ENCODE results near the gene PROCR. TPM values are rescaled to one million over a fixed set of nuclear protein-coding genes. Genes with fewer than 3 reads are reported as not detected.
"Not testable (repeated sequence)": the region's sequence is repeated elsewhere in the genome, so short reads cannot be mapped to it uniquely, and the experiment has no call there.

The PROCR gene
- total RNA-seq, 1 experiment from 2014 or later, result 52.0 TPM

DNA sequence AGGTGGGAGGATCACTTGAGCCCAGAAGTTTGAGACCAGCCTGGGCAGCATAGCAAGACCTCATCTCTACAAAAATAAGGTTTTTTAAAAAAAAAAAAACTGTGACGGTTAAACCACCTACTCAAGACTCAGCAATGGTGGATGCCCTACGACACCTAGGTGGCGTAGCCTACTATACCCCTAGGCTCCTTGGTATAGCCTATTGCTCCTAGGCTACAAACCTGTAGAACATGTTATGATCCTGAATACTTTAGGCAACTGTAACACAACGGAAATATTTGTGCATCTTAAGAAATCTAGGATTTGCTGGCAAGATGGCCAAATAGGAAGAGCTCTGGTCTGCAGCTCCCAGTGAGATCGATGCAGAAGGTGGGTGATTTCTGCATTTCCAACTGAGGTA, 11.5 kb upstream of the PROCR start:
- BruUV-seq (replicated peaks); H3K4me2 ChIP-seq (ENCODE audit: low read length); H3K4me3 ChIP-seq (replicated peaks in 1 of 2; ENCODE audit: low read depth in 1 of 2, low read length in 2 of 2); H3K9me2 ChIP-seq (ENCODE audit: insufficient read depth); H3K9me3 ChIP-seq (ENCODE audit: control insufficient read depth in 1 of 2, insufficient read depth in 1 of 2, low read depth in 1 of 2, low read length in 2 of 2); H3K27me3 ChIP-seq (ENCODE audit: insufficient read depth, low read length); RAD21 ChIA-PET (ENCODE audit: low non-redundant PET in 1 of 2, low total read pairs in 2 of 2, uncharacterized antibody in 2 of 2, unreplicated experiment in 2 of 2); ATAC-seq; H3K27ac ChIP-seq (ENCODE audit: low read depth, low read length); H2AFZ ChIP-seq (ENCODE audit: low read depth, low read length, poor library complexity, severe bottlenecking); intact Hi-C loops (cut with micrococcal nuclease); CTCF ChIA-PET; H3K36me3 ChIP-seq (ENCODE audit: control insufficient read depth in 1 of 2, insufficient read depth in 2 of 2, low read length in 2 of 2); H4K20me1 ChIP-seq (ENCODE audit: insufficient read depth); H3K79me2 ChIP-seq (ENCODE audit: insufficient read depth, low read length); H3K9ac ChIP-seq (ENCODE audit: low read length); DNase-seq (ENCODE audit: low read depth, low spot score); H3K4me1 ChIP-seq (ENCODE audit: control insufficient read depth in 1 of 2, insufficient read depth in 2 of 2, low read length in 2 of 2); POLR2A ChIA-PET: not testable (repeated sequence)

DNA sequence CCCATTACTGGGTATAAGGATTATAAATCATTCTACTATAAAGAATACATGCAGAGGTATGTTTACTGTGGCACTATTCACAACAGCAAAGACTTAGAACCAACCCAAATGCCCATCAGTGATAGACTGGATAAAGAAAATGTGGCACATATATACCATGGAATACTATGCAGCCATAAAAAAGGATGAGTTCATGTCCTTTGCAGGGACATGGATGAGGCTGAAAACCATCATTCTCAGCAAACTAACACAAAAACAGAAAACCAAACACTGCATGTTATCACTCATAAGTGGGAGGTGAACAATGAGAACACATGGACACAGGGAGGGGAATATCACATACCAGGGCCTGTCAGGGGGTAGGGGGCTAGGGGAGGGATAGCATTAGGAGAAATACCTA, 7.3 kb upstream of the PROCR start:
- ATAC-seq; CTCF ChIA-PET; H3K79me2 ChIP-seq (ENCODE audit: insufficient read depth, low read length); H3K27ac ChIP-seq (ENCODE audit: low read depth, low read length); BruUV-seq (replicated peaks); H3K4me2 ChIP-seq (ENCODE audit: low read length); POLR2A ChIA-PET; H3K27me3 ChIP-seq (ENCODE audit: insufficient read depth, low read length); H3K9me3 ChIP-seq (ENCODE audit: control insufficient read depth in 1 of 2, insufficient read depth in 1 of 2, low read depth in 1 of 2, low read length in 2 of 2); H3K36me3 ChIP-seq (ENCODE audit: control insufficient read depth in 1 of 2, insufficient read depth in 2 of 2, low read length in 2 of 2); H3K9me2 ChIP-seq (ENCODE audit: insufficient read depth); H3K4me1 ChIP-seq (ENCODE audit: control insufficient read depth in 1 of 2, insufficient read depth in 2 of 2, low read length in 2 of 2); H2AFZ ChIP-seq (ENCODE audit: low read depth, low read length, poor library complexity, severe bottlenecking); H4K20me1 ChIP-seq (ENCODE audit: insufficient read depth); intact Hi-C loops (cut with micrococcal nuclease); H3K9ac ChIP-seq (ENCODE audit: low read length); H3K4me3 ChIP-seq (replicated peaks in 1 of 2; ENCODE audit: low read depth in 1 of 2, low read length in 2 of 2); DNase-seq (ENCODE audit: low read depth, low spot score); RAD21 ChIA-PET (ENCODE audit: low non-redundant PET in 1 of 2, low total read pairs in 2 of 2, uncharacterized antibody in 2 of 2, unreplicated experiment in 2 of 2): not testable (repeated sequence)

DNA sequence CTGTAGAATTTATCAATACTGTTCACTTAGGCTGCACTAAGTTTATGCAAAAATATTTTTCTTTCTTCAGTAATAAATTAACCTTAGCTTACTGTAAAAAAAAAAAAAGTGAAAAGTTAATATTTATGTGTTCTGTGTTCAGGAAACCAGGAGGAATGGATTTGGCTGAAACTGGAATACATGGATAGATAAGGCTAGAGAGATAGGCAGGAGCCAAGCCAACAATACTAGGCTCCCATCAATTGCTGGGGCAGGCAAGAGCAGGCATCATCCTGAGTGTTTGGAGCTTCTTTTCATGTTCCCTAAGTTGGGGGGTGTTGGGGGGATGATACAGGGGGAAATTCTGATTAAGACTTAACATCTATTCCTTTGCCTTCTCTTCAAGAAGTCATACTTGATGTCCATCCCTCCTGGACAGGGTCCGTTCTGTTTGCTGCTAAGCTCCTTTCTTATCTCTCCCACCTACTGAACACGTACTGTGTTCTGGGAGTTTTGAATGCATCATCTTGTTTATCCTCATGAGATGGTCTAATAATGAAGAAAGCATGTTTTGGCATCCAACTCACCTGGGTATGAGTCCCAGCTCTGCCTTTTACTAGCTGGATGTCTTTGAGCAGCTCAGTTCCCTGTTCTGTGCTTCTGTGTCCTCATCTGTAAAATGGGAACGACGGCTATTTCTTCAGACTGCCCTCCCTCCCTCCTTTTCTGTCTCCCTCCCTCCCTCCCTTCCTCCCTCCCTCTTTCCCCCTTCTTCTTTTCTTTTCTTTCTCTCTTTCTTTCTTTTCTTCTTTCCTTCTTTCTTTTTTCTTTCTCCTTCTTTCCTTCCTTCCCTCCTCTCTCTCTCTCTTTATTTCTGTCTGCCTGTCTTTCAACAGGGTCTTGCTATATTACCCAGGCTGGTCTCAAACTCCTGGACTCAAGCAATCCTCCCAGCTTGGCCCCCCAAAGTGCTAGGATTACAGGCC, 6.4 kb upstream of the PROCR start:
- ChIA-PET CTCF (interaction anchor here (1.4 to 2.0 kb wide), 2 partner anchors 19 to 21 kb away, joined by 4 to 8 read pairs; partner anchors contain the start of gene EDEM2), RAD21 (ENCODE audit: low non-redundant PET in 1 of 2, low total read pairs in 2 of 2, uncharacterized antibody in 2 of 2, unreplicated experiment in 2 of 2) (no interaction called here), POLR2A (no interaction called here)
- no peak overlapping the region for H3K9ac ChIP-seq (ENCODE audit: low read length)
- H3K27ac ChIP-seq (ENCODE audit: low read depth, low read length), result no peak overlapping the region
- no peaks in the 10 kb centered on the region for H3K9me3 ChIP-seq (ENCODE audit: control insufficient read depth in 1 of 2, insufficient read depth in 1 of 2, low read depth in 1 of 2, low read length in 2 of 2)
- H3K9me2 ChIP-seq (ENCODE audit: insufficient read depth), result no peaks in the 10 kb centered on the region
- no peaks in the 10 kb centered on the region for H3K36me3 ChIP-seq (ENCODE audit: control insufficient read depth in 1 of 2, insufficient read depth in 2 of 2, low read length in 2 of 2)
- no peak overlapping the region for H2AFZ ChIP-seq (ENCODE audit: low read depth, low read length, poor library complexity, severe bottlenecking)
- H3K4me1 ChIP-seq (ENCODE audit: control insufficient read depth in 1 of 2, insufficient read depth in 2 of 2, low read length in 2 of 2), result no peaks in the 10 kb centered on the region
- BruUV-seq (replicated peaks), result no TSS peak
- no peaks in the 10 kb centered on the region for H4K20me1 ChIP-seq (ENCODE audit: insufficient read depth)
- no peak for ATAC-seq
- H3K4me2 ChIP-seq (ENCODE audit: low read length), result no peak overlapping the region
- TF ChIP-seq SP1 (IDR thresholded peaks at IDR 0.05; ENCODE audit: low read depth), result no peak
- no peaks in the 10 kb centered on the region for H3K79me2 ChIP-seq (ENCODE audit: insufficient read depth, low read length)
- no peak for DNase-seq (ENCODE audit: low read depth, low spot score)
- H3K27me3 ChIP-seq (ENCODE audit: insufficient read depth, low read length), result no peaks in the 10 kb centered on the region
- intact Hi-C loops (cut with micrococcal nuclease), result no loop called here
- no peak overlapping the region for H3K4me3 ChIP-seq (replicated peaks in 1 of 2; ENCODE audit: low read depth in 1 of 2, low read length in 2 of 2)
